K562 (cell line): Measurements from ENCODE around the gene SNX17. TPM values are rescaled to one million over a fixed set of nuclear protein-coding genes. Genes with fewer than 3 reads are reported as not detected.

Experiments used
- CEBPG ChIP-seq, 3 experiments: fragments of 200-800 bp in 1 of 3; sonication (Bioruptor generic) in 1 of 3; sonication (generic) in 1 of 3; formaldehyde crosslinking in 1 of 3; IDR thresholded peaks in 2 of 3; conservative IDR thresholded peaks in 1 of 3; 2 replicates each; pipeline versions ENCODE4 v1.6.1 to v1.8.0; 2016 to 2022; ENCODE audit warnings: missing compliant biosample characterization in 2 of 3, missing genetic modification characterization in 2 of 3, mild to moderate bottlenecking in 1 of 3, missing genetic modification reagents in 1 of 3
- MYC ChIP-seq, 2 experiments: fragments of 250-450 bp in 1 of 2; sonication (Bioruptor Pico) in 1 of 2; IDR thresholded peaks; 2 replicates each; pipeline versions ENCODE4 v1.5.1 to v1.6.1; 2012 to 2021; ENCODE audit warnings: low read depth in 2 of 2, borderline replicate concordance in 1 of 2, improper control_type of control experiment in 1 of 2, low read length in 1 of 2, mild to moderate bottlenecking in 1 of 2, moderate library complexity in 1 of 2
- POLR2G ChIP-seq: fragments of 200-400 bp; formaldehyde crosslinking; IDR thresholded peaks from 2 replicates; pipeline ENCODE4 v1.6.1; 2017; ENCODE audit warnings: low read depth, mild to moderate bottlenecking, antibody characterized with exemption, low read length, moderate library complexity
- PTTG1 ChIP-seq: fragments of 450-650 bp; IDR thresholded peaks from 2 replicates; pipeline ENCODE4 v1.6.1; 2016; ENCODE audit warnings: low read depth, mild to moderate bottlenecking, missing genetic modification characterization, missing compliant biosample characterization
- RBM15 ChIP-seq: fragments of 200-400 bp; formaldehyde crosslinking; IDR thresholded peaks from 2 replicates; pipeline ENCODE4 v1.6.1; 2018; ENCODE audit warnings: mild to moderate bottlenecking, low read length, moderate library complexity; ENCODE audit not compliant: insufficient read depth
- RBM39 ChIP-seq: fragments of 200-400 bp; formaldehyde crosslinking; optimal IDR thresholded peaks from 2 replicates; pipeline ENCODE3; 2018; ENCODE audit warnings: low read depth, low read length
- SP1 ChIP-seq: sonication (generic); formaldehyde crosslinking; IDR thresholded peaks from 2 replicates; pipeline ENCODE4 v1.8.1; 2022; ENCODE audit warnings: mild to moderate bottlenecking, missing genetic modification reagents
- ZBTB12 ChIP-seq: fragments of 250-450 bp; sonication (Bioruptor Pico); IDR thresholded peaks from 2 replicates; pipeline ENCODE4 v1.4.0; 2020
- ZNF143 ChIP-seq: sonication (generic); formaldehyde crosslinking; IDR thresholded peaks from 2 replicates; pipeline ENCODE4 v1.9.0; 2022; ENCODE audit warnings: mild to moderate bottlenecking, missing genetic modification reagents
- ZNF407 ChIP-seq: fragments of 450-650 bp; IDR thresholded peaks from 2 replicates; pipeline ENCODE4 v1.6.1; 2016; ENCODE audit warnings: low read depth
- ZNF408 ChIP-seq: fragments of 250-450 bp; sonication (Bioruptor Pico); IDR thresholded peaks from 2 replicates; pipeline ENCODE4 v1.4.0; 2020; ENCODE audit warnings: low read depth, mild to moderate bottlenecking, moderate library complexity
- ZNF444 ChIP-seq: fragments of 250-450 bp; sonication (Bioruptor Pico); IDR thresholded peaks from 2 replicates; pipeline ENCODE4 v1.4.0; 2020; ENCODE audit warnings: mild to moderate bottlenecking, moderate library complexity
- ZNF695 ChIP-seq: fragments of 450-650 bp; formaldehyde crosslinking; IDR thresholded peaks from 2 replicates; pipeline ENCODE4 v1.4.0; 2020; ENCODE audit warnings: mild to moderate bottlenecking, moderate library complexity
- polyA plus RNA-seq, 8 experiments: library from polyadenylated mRNA; depleted of rRNA in 4 of 8; stranded (reverse) in 5 of 8; unstranded in 3 of 8; fragments of >200 nt; fragmentation: Nextera tagmentation in 2 of 8; fragmentation: Illumina TruSeq in 1 of 8; extraction: Ambion mirVana in 2 of 8; extraction: Trizol in 1 of 8; gene quantifications; 2 replicates each; pipeline versions ENCODE4 v1.2.1 to v1.2.3, GENCODE V29; 2011 to 2014; ENCODE audit warnings: inconsistent platforms in 1 of 8, missing spikeins in 1 of 8
- total RNA-seq, 7 experiments: library from RNA; depleted of rRNA in 6 of 7; stranded (reverse); fragments of >200 nt in 6 of 7; fragmentation: Illumina TruSeq in 2 of 7; extraction: Trizol in 2 of 7; gene quantifications; 2 replicates each; pipeline versions ENCODE4 v1.2.1 to v1.2.3, GENCODE V29; 2011 to 2021; ENCODE audit warnings: low replicate concordance in 1 of 7

The SNX17 gene
- total and polyA plus RNA-seq, 9 of the 15 experiments (the other 6 are each of a cell fraction or from before 2014, with no cell fraction given), result 3.0 to 75.7 (median 54.6) TPM

GRCh38 chr2:27356382-27357181 is 13.8 kb upstream of the SNX17 start, which contains the start of gene GTF3C2 (continued):
- TF ChIP-seq ZNF407, result peak; percentile 91
- TF ChIP-seq ZNF408 (CRISPR knock-in tag), result no peak
- no peak for TF ChIP-seq ZNF695 (CRISPR knock-in tag)
- peak; percentile 83 for TF ChIP-seq ZNF143
- no peak for TF ChIP-seq CEBPG (CRISPR knock-in tag; IDR thresholded peaks at IDR 0.05)
- TF ChIP-seq CEBPG (tag; conservative IDR thresholded peaks at IDR 0.05 in 1 of 2, IDR thresholded peaks at IDR 0.05 in 1 of 2), result peak; percentile 69 to 89; a peak in 3 of 4 replicates
- peak; percentile 90 for TF ChIP-seq POLR2G
- TF ChIP-seq SP1, result peak; percentile 76
- no peak for TF ChIP-seq RBM39
- TF ChIP-seq PTTG1 (tag), result no peak
- peak; percentile 96 for TF ChIP-seq ZBTB12
- peak; percentile 98 for TF ChIP-seq MYC (IDR thresholded peaks at IDR 0.05; ENCODE audit: low read depth, low read length)
- TF ChIP-seq MYC (CRISPR knock-in tag; IDR thresholded peaks at IDR 0.05; ENCODE audit: borderline replicate concordance, low read depth), result peak; percentile 81; the same call in 1 of the 2 replicates
- no peak for TF ChIP-seq ZNF444
- TF ChIP-seq RBM15, result no peak
